Muscle layer of colon (tissue), 2 donors: ENCODE data around the gene CTRB1.
A peak's percentile ranks its signal among the peaks of the same experiment; 100 is the strongest.
"Not testable (repeated sequence)": the region's sequence is repeated elsewhere in the genome, so short reads cannot be mapped to it uniquely, and the experiment has no call there.

Source experiments
- H3K27ac ChIP-seq: one replicate; pipeline ENCODE4 v1.7.0; 2013; ENCODE audit warnings: low read depth, mild to moderate bottlenecking, low read length, moderate library complexity
- H3K27me3 ChIP-seq, 2 donors: one replicate each; pipeline ENCODE4 v1.7.0; 2013; ENCODE audit warnings: low read length in 2 of 2, mild to moderate bottlenecking in 2 of 2; ENCODE audit not compliant: insufficient read depth in 2 of 2, control insufficient read depth in 1 of 2
- H3K36me3 ChIP-seq: one replicate; pipeline ENCODE4 v1.7.0; 2013; ENCODE audit warnings: mild to moderate bottlenecking, low read length; ENCODE audit not compliant: insufficient read depth
- H3K4me1 ChIP-seq: one replicate; pipeline ENCODE4 v1.7.0; 2013; ENCODE audit warnings: mild to moderate bottlenecking, low read length; ENCODE audit not compliant: insufficient read depth
- H3K4me3 ChIP-seq, 2 donors: one replicate each; pipeline ENCODE4 v1.7.0; 2013; ENCODE audit warnings: low read length in 2 of 2, low read depth in 1 of 2, mild to moderate bottlenecking in 1 of 2, moderate library complexity in 1 of 2
- H3K9ac ChIP-seq: one replicate; pipeline ENCODE4 v1.7.0; 2013; ENCODE audit warnings: low read length
- H3K9me3 ChIP-seq: one replicate; pipeline ENCODE4 v1.7.0; 2013; ENCODE audit warnings: mild to moderate bottlenecking, low read length
- donor health status: abdominal sarcoma.
- donor health status: Adenocarcinoma of cecum.

Gene CTRB1

GRCh38 chr16:75264457-75264998 is 45.7 kb downstream of the CTRB1 start:
- Histone ChIP-seq H3K36me3 (no peaks in the 10 kb centered on the region), H3K9ac (peak overlapping the region; percentile 78), H3K9me3 (no peaks in the 10 kb centered on the region), H3K27me3 (no peaks in the 10 kb centered on the region), H3K4me1 (peaks cover 42% of the 10 kb centered on the region), H3K4me3 (peak overlapping the region; percentile 74 to 94), H3K27ac (peak overlapping the region; percentile 92)

DNA sequence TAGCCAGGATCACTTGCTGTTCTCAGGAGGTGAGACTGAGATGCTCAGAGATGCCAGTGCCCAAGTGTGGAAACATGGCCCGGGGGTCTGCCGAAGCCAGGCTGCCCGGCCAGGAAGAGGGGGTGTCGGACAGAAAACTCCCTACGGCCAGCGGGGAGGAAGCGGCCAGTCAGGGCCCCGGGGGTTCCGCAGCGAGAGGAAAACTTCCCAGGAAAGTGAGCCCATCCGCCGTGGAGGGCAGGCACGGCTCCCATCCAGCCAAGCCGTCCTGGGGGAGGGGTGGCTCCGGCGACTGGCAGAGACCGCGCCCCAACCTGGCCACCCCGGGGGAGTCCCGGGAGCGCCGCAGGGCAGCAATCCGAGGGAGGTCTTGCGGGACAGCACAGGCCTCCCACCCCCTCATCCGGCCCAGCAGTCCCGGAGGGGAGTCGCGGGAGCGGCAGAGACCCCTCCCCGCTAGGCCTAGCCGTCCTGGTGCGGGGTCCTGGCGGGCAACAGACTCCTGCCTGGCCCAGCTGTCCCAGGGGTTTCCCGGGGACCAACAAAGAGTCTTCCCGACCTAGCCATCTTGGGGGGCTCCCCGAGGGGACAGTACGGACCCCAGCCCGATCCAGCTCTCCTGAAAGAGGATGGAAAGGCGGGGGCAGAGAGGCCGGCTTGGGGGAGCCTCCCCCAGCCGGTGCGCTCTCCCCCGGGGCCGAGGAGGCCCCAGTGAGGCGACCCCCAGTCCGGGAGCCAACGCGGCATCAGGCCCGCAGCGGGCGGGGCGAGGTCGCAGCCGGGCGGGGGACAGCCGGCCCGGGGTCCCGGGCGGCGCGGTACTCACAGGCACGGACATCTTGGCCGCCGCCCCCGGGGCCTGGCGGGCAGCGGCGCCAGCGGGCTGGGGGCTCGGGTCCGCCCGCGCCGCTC is 46.5 kb downstream of the CTRB1 start:
- H3K9me3 ChIP-seq, result no peaks in the 10 kb centered on the region
- no peaks in the 10 kb centered on the region for H3K36me3 ChIP-seq
- H3K4me1 ChIP-seq, result peaks cover 42% of the 10 kb centered on the region
- no peaks in the 10 kb centered on the region for H3K27me3 ChIP-seq
- peak overlapping the region; percentile 92 for H3K27ac ChIP-seq
- peak overlapping the region; percentile 74 to 94 for H3K4me3 ChIP-seq
- peak overlapping the region; percentile 78 for H3K9ac ChIP-seq

GRCh38 chr16:75265911-75266701 is 47.3 kb downstream of the CTRB1 start:
- H3K9ac ChIP-seq, result peak overlapping the region; percentile 33
- no peaks in the 10 kb centered on the region for H3K9me3 ChIP-seq
- no peaks in the 10 kb centered on the region for H3K36me3 ChIP-seq
- peak overlapping the region; percentile 92 for H3K27ac ChIP-seq
- H3K27me3 ChIP-seq, result no peaks in the 10 kb centered on the region
- H3K4me3 ChIP-seq, result peak overlapping the region; percentile 74 to 94
- peaks cover 40% of the 10 kb centered on the region for H3K4me1 ChIP-seq

DNA sequence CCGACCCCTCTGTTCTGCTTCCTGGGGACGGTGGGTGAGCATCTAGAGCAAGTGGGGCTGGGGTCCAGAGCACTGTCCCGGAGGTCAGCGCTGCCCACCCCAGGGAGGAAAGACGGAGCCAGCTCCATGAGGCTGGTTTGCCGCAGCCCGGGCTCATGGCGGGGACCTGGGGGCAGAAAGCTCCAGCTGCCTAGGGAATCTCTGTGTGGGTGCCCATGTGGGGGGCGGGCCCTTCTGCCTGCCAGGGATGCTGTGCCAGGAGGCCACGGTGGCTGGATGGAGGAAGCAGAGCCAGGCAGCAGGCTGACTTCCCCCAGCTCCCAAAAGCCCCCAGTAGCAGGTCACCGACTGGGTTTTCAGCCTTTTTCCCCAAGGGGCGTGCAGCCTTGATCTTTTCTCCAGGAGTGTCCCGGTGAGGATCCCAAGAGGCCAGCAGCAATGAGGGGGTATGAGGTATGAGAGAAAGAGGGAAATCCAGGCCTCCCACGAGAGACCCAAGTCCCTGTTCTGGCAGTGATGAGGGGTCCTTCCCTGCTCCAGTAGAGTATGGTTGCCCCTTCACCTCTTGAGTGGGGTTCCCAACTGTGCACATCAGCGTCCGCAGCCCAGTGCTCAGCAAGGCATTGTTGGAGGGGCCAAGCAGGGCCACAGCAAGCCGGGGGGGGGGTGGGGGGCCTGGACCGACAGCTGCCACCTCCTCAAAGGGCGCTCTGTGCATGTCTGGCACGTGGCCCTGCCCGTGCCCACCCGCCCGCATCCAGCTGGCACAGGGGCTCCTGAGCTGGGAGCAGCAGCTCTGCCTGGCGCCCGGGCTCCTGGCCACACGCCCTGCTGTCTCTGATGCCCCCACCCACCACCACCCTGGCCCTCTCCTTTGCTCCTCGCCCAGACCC is 48.2 kb downstream of the CTRB1 start:
- H3K36me3 ChIP-seq, result no peaks in the 10 kb centered on the region
- H3K4me1 ChIP-seq, result peaks cover 32% of the 10 kb centered on the region
- H3K9me3 ChIP-seq, result no peaks in the 10 kb centered on the region
- H3K9ac ChIP-seq, result no peak overlapping the region
- no peaks in the 10 kb centered on the region for H3K27me3 ChIP-seq
- H3K4me3 ChIP-seq, result peak overlapping the region in 1 of 2 donors; percentile 74
- H3K27ac ChIP-seq, result peak overlapping the region; percentile 12

- Histone ChIP-seq H3K9me3 (no peaks in the 10 kb centered on the region), H3K4me3 (no peak overlapping the region), H3K4me1 (peaks cover 24% of the 10 kb centered on the region), H3K9ac (no peak overlapping the region), H3K27ac (no peak overlapping the region), H3K27me3 (no peaks in the 10 kb centered on the region), H3K36me3 (no peaks in the 10 kb centered on the region)
These were observed 49.0 kb downstream of the CTRB1 start for GRCh38 chr16:75267631-75268264.

- H3K27ac ChIP-seq, H3K36me3 ChIP-seq, H3K4me1 ChIP-seq, H3K27me3 ChIP-seq, H3K9ac ChIP-seq, H3K4me3 ChIP-seq, H3K9me3 ChIP-seq: not testable (repeated sequence)
These were observed 50.6 kb downstream of the CTRB1 start for GRCh38 chr16:75269358-75269757.

DNA sequence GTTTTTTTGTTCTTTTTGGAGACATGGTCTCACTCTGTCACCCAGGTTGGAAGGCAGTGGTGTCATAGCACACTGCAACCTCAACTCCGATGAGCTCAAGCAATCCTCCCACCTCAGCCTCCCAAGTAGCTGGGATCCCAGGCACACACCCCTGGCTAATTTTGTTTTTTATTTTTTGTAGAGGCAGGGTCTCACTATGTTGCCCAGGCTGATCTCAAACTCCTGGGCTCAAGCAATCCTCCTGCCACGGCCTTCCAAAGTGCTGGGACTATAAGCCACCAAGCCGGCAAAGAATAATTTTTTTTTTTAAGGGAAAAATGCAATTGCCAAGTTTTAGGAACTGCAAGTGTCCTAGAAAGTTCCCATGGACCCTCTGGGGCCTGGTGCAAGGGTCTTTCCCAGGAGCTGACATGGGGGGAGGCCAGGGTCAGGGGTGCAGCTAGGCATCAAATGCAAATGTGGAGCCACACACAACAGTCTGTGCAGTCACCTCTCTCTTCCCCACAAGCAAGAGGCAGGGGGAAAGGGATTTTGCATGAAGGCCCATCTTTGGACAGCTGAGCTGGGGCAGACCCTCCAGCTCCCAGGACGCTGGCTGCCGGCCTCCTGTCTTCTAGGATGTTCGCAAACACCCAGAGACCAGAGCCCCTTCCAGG is 52.8 kb downstream of the CTRB1 start:
- Histone ChIP-seq H3K27me3 (no peaks in the 10 kb centered on the region), H3K9me3 (no peaks in the 10 kb centered on the region), H3K9ac (no peak overlapping the region), H3K27ac (no peak overlapping the region), H3K36me3 (no peaks in the 10 kb centered on the region), H3K4me1 (peaks cover 3% of the 10 kb centered on the region), H3K4me3 (no peak overlapping the region)

DNA sequence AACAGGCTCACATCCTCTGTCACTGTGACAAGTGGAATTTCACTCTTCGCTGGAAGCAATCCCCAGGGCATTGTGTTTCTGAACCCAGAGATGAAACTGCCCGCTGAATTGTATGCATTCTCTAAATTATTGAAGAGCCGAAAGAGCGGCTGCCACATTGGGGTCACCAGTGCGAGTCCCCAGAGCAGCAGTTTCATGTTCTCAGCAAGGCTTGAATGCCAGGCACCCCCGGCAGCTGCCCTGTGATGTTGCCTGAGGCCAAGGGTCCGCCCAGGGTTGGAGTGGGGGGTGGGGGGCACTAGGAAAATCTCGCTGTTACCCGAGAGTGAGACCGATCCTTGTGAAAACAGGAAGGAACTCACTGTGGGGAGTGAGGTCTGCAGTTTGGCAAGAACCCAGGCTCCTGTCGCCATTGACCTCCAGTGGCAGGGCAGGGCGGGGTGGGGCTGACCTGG is 53.3 kb downstream of the CTRB1 start:
- H3K27me3 ChIP-seq, result no peaks in the 10 kb centered on the region
- no peak overlapping the region for H3K27ac ChIP-seq
- H3K9ac ChIP-seq, result no peak overlapping the region
- H3K9me3 ChIP-seq, result no peaks in the 10 kb centered on the region
- H3K4me1 ChIP-seq, result no peaks in the 10 kb centered on the region
- H3K4me3 ChIP-seq, result no peak overlapping the region
- no peaks in the 10 kb centered on the region for H3K36me3 ChIP-seq

- not testable (repeated sequence) for H3K9ac ChIP-seq, H3K27ac ChIP-seq, H3K9me3 ChIP-seq, H3K27me3 ChIP-seq, H3K4me3 ChIP-seq, H3K36me3 ChIP-seq, H3K4me1 ChIP-seq
These were observed 53.8 kb downstream of the CTRB1 start for GRCh38 chr16:75272629-75273028.
